Tibial artery (tissue), 4 donors: ENCODE measurements around the gene SMARCB1.

Source experiments
- DNase-seq, 2 donors: peaks; one replicate each; pipeline ENCODE4 v3.0.0-alpha.2; 2019
- H3K27ac ChIP-seq, 2 donors: fragments of 200-600 bp; sonication (generic) in 1 of 2; 1 replicate in 1 of 2; 2 replicates in 1 of 2; pipeline ENCODE4 v1.5.1; 2018 to 2019; ENCODE audit warnings: mild to moderate bottlenecking in 1 of 2
- H3K27me3 ChIP-seq, 2 donors: fragments of 200-600 bp; sonication (generic) in 1 of 2; one replicate each; pipeline versions ENCODE4 v1.5.1 to v1.6.0; 2016 to 2019
- H3K36me3 ChIP-seq, 3 donors: fragments of 200-600 bp; sonication (generic) in 2 of 3; one replicate each; pipeline ENCODE4 v1.5.1; 2016 to 2019; ENCODE audit warnings: mild to moderate bottlenecking in 2 of 3
- H3K4me1 ChIP-seq, 4 donors: fragments of 200-600 bp; sonication (generic) in 2 of 4; 1 replicate in 3 of 4; 2 replicates in 1 of 4; pipeline ENCODE4 v1.5.1; 2016 to 2019
- H3K4me3 ChIP-seq, 2 donors: fragments of 200-600 bp; sonication (generic) in 1 of 2; 1 replicate in 1 of 2; 2 replicates in 1 of 2; pipeline ENCODE4 v1.5.1; 2018 to 2019; ENCODE audit warnings: mild to moderate bottlenecking in 2 of 2
- H3K9me3 ChIP-seq, 3 donors: fragments of 200-600 bp; sonication (generic) in 1 of 3; one replicate each; pipeline ENCODE4 v1.5.1; 2016 to 2019
- CTCF ChIP-seq, 2 experiments: fragments of 200-600 bp in 1 of 2; fragments of 450-650 bp in 1 of 2; IDR thresholded peaks; one replicate each; pipeline ENCODE4 v1.5.1; 2017 to 2019; ENCODE audit warnings: antibody characterized with exemption in 2 of 2, mild to moderate bottlenecking in 1 of 2, moderate library complexity in 1 of 2
- intact Hi-C: fragments of 100-400 bp; cut with DNase I; formaldehyde crosslinking; loops from one replicate; pipeline ENCODE4 v1.15.0; 2023; ENCODE audit warnings: low total_unique reads

SMARCB1 gene

GRCh38 chr22:23744485-23744884 lies 42.3 kb upstream of the SMARCB1 start:
- H3K4me1 ChIP-seq, result peaks cover 0 to 15% (median 6%) of the 10 kb centered on the region in 4 donors
- no peaks in the 10 kb centered on the region for H3K27me3 ChIP-seq
- no peak overlapping the region for H3K27ac ChIP-seq
- DNase-seq, result no peak
- intact Hi-C loops, result no loop called here
- no peak overlapping the region for H3K4me3 ChIP-seq
- no peaks in the 10 kb centered on the region for H3K9me3 ChIP-seq
- no peak for TF ChIP-seq CTCF (IDR thresholded peaks at IDR 0.05)
- peaks cover 27 to 49% (median 44%) of the 10 kb centered on the region in 3 donors for H3K36me3 ChIP-seq

GRCh38 chr22:23745791-23746190 lies 41.0 kb upstream of the SMARCB1 start:
- TF ChIP-seq CTCF (IDR thresholded peaks at IDR 0.05), result no peak
- Histone ChIP-seq H3K9me3 (no peaks in the 10 kb centered on the region), H3K27ac (no peak overlapping the region), H3K4me1 (peaks cover 0 to 27% (median 12%) of the 10 kb centered on the region in 4 donors), H3K4me3 (no peak overlapping the region), H3K27me3 (no peaks in the 10 kb centered on the region), H3K36me3 (peaks cover 27 to 48% (median 43%) of the 10 kb centered on the region in 3 donors)
- no peak for DNase-seq
- intact Hi-C loops, result no loop called here

GRCh38 chr22:23749841-23750301 lies 36.9 kb upstream of the SMARCB1 start:
- TF ChIP-seq CTCF (IDR thresholded peaks at IDR 0.05), result no peak

GRCh38 chr22:23750367-23750713 lies 36.4 kb upstream of the SMARCB1 start:
- Histone ChIP-seq H3K4me1 (peaks cover 0 to 29% (median 8%) of the 10 kb centered on the region in 4 donors), H3K27me3 (no peaks in the 10 kb centered on the region), H3K4me3 (peak overlapping the region; percentile 65 to 71), H3K9me3 (no peaks in the 10 kb centered on the region), H3K36me3 (peaks cover 0 to 3% (median under 1%) of the 10 kb centered on the region in 3 donors), H3K27ac (peak overlapping the region; percentile 83 to 93)
- intact Hi-C loops, result loop anchor here (10.0 kb wide), 1 partner anchor 226 kb away; no protein-coding TSS in a partner anchor
- DNase-seq, result no peak
- TF ChIP-seq CTCF (IDR thresholded peaks at IDR 0.05), result no peak

More at GRCh38 chr22:23749841-23750301, 36.9 kb upstream of the SMARCB1 start:
- peaks cover 5 to 8% (median 5%) of the 10 kb centered on the region in 3 donors for H3K36me3 ChIP-seq
- H3K9me3 ChIP-seq, result no peaks in the 10 kb centered on the region
- no peaks in the 10 kb centered on the region for H3K27me3 ChIP-seq
- peak overlapping the region; percentile 65 to 71 for H3K4me3 ChIP-seq
- no peak for DNase-seq
- intact Hi-C loops, result loop anchor here (10.0 kb wide), 1 partner anchor 225 kb away; no protein-coding TSS in a partner anchor
- peaks cover 0 to 29% (median 8%) of the 10 kb centered on the region in 4 donors for H3K4me1 ChIP-seq
- H3K27ac ChIP-seq, result peak overlapping the region; percentile 83 to 93

GRCh38 chr22:23750714-23751440 lies 35.9 kb upstream of the SMARCB1 start, which contains the start of gene ZNF70:
TSS of gene ZNF70 (minus strand) at chr22:23751112. CDS start at chr22:23745140, 5,972 bp downstream.
- H3K36me3 ChIP-seq, result no peaks in the 10 kb centered on the region
- peak within 1 kb of the TSS; percentile 83 to 93 for H3K27ac ChIP-seq
- H3K9me3 ChIP-seq, result no peaks in the 10 kb centered on the region
- peak within 1 kb of the TSS; percentile 65 to 71 for H3K4me3 ChIP-seq
- peak; percentile 83 to 93 for DNase-seq
- intact Hi-C loops, result loop anchor here (10.0 kb wide), 1 partner anchor 226 kb away; no protein-coding TSS in a partner anchor
- TF ChIP-seq CTCF (IDR thresholded peaks at IDR 0.05), result peak in 1 of 2 experiments; percentile 17
- H3K4me1 ChIP-seq, result peaks cover 0 to 29% (median 8%) of the 10 kb centered on the region in 4 donors
- no peaks in the 10 kb centered on the region for H3K27me3 ChIP-seq
